ENCODE results near the gene CRELD2.

CRELD2 gene

GRCh38 chr22:49968313-49968830 is 49.9 kb downstream of the CRELD2 start:
- FAIRE-seq (no peak), DNase-seq (ENCODE audit: insufficient read length, low spot score) (no peak)
- TF ChIP-seq CTCF (IDR thresholded peaks at IDR 0.05; ENCODE audit: insufficient read depth, missing control alignments): no peak

DNA sequence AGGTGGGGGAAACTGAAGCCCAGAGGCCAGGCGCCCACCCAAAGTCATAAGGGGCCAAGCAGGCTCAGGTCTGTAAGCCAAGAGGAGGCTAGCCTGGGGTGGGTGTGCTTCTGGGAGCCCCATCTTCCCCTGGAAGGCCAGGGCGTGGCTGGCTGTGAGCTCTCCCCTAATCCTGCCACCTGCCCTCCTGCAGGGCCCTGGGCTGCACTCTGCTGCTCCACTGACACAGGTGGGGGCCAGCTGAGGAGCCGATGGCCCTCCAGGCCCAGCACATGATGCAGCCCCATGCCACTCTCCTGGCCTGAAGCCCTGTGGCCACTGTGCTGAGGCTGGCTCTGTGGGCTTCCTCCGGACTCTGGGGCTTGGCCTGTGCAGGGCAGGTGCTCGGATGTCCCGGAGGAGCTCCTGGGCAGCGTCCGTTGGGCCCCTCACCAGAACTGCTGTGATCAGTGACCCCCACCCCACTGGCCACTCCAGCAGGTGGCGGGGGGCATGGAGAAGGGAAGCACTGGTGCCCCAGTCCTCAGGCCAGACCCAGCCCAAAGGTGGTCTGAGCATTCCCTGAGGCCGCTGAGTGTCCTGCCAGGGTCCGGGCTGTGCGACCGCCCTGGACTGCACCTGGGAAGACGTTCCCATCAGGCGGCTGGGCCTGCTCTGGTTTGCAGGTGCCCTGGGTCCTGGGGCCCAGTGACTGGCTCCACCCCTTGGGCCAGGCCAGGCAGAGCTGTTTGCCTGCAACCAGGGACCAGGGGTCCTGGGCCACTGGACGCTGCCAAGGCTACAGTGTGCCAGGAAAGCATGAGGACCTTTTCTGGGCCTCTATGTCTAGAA is 50.6 kb downstream of the CRELD2 start:
- TF ChIP-seq CTCF (IDR thresholded peaks at IDR 0.05; ENCODE audit: insufficient read depth, missing control alignments): no peak
- DNase-seq (ENCODE audit: insufficient read length, low spot score): no peak

DNA sequence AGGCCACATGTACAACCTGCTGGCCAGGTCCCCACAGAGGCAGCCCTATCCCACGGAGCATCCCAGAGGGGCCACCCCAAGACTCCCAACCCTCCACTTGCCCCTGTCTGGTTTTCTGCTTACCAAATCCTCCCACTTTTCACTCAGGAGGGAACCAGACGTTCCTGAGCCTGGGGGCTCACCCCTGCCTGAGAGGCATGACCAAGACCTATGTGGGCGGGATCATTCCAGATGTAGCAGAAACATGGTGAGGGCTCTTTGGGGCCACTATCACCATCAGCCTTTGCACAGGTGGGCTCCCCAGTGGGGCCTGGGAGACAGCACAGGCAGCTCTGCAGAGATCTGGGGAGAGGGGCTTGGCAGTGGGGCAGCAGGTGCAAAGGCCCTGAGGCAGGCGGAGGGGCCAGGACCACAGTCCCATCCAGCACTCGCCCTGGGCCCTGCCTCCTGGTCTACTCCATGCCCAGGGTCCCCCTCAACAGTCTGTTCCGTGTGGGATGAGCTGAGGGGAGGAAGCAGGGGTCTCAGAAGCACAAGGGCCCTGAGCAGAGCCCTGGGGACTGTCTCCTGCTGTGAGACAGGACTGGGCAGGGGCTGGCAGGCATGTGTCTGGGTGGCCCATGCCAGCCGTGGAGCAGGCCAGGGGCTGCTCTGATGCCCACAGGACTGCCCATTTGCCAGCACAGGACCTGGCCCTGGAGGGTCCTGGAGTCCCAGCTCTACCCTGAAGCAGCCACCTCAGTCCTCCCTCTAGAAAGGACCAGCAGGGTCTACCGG is 51.5 kb downstream of the CRELD2 start:
- no peak for TF ChIP-seq CTCF (IDR thresholded peaks at IDR 0.05; ENCODE audit: insufficient read depth, missing control alignments)
- DNase-seq (ENCODE audit: insufficient read length, low spot score) (no peak), FAIRE-seq (no peak)

More for the DNA sequence above, 50.6 kb downstream of the CRELD2 start:
- FAIRE-seq: no peak

GRCh38 chr22:49970528-49971231 is 52.2 kb downstream of the CRELD2 start:
- FAIRE-seq: no peak
- TF ChIP-seq CTCF (IDR thresholded peaks at IDR 0.05; ENCODE audit: insufficient read depth, missing control alignments): no peak
- DNase-seq (ENCODE audit: insufficient read length, low spot score): no peak

DNA sequence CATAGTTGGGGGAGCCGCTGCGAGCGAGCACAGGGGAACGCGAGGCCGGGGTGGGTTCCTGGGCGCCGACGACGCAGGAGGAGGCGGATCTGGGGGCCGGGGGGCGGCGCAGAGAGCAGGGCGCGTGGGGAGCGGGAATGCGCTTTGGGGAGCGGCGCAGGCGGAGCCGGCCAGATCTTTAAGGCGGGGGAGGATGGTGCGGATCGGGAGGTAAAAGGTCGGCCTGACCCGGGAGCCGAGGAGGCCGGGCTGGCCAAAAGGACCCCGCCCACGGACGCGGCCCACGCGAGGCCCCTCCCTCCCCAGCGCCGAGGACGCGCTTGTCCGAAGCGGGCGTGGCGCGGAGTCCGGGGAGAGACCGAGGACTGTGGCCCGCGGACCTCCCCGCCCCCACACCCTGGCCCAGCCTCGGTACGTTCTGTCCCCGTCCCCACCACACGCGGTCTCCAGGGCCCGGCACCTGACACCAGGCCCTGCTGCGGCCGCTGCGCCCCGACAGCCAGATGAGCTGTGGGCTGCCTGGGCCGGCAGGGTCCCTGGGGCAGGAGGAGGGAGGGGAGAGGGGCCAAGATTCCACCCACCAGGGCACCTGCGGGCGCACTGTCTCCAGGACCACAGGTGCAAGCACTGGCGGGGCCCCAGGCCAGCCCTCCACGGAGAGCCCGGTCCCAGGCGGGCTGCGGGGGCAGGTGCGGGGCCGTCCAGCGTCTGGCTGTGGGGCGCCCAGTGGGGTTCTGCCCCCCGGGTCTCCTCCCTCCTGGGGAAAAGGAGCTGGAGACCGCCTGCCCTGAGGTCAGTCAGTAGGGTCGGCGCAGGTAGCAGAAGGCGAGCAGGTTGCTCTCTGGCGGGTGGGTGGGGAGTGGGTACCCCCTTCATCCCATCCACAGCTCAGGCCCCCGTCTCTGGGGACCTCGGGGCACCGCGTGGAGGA is 53.1 kb downstream of the CRELD2 start:
- DNase-seq (ENCODE audit: insufficient read length, low spot score) (no peak), FAIRE-seq (no peak)
- TF ChIP-seq CTCF (IDR thresholded peaks at IDR 0.05; ENCODE audit: insufficient read depth, missing control alignments): no peak

Data from D721Med (cell line).